Thoracic aorta (tissue), 2 donors: ENCODE measurements around the gene ZC3HAV1. TPM values are rescaled to one million over a fixed set of nuclear protein-coding genes. Genes with fewer than 3 reads are reported as not detected.

ENCODE experiments used
- ATAC-seq: fragments of 150-250 bp; one replicate; pipeline ENCODE4 v1.8.0; 2017; ENCODE audit warnings: low read depth; ENCODE audit not compliant: insufficient number of reproducible peaks, low FRiP score
- DNase-seq: peaks from one replicate; pipeline ENCODE4 v3.0.0-alpha.2; 2020; ENCODE audit warnings: low spot score
- H3K27ac ChIP-seq, 2 donors: fragments of 200-600 bp; sonication (generic); 1 replicate in 1 of 2; 2 replicates in 1 of 2; pipeline ENCODE4 v1.5.1; 2016; ENCODE audit warnings: mild to moderate bottlenecking in 2 of 2, moderate library complexity in 2 of 2
- H3K27me3 ChIP-seq: fragments of 200-600 bp; sonication (generic); replicated peaks from 2 replicates; pipeline ENCODE4 v1.6.0; 2016; ENCODE audit warnings: mild to moderate bottlenecking; ENCODE audit not compliant: insufficient read depth
- H3K36me3 ChIP-seq: fragments of 200-600 bp; sonication (generic); one replicate; pipeline ENCODE4 v1.5.1; 2016
- H3K4me1 ChIP-seq, 2 donors: fragments of 200-600 bp; sonication (generic); 1 replicate in 1 of 2; 2 replicates in 1 of 2; pipeline versions ENCODE4 v1.5.1 to v1.6.0; 2016; ENCODE audit warnings: low read depth in 2 of 2, mild to moderate bottlenecking in 1 of 2; ENCODE audit not compliant: control insufficient read depth in 1 of 2
- H3K4me3 ChIP-seq: fragments of 200-600 bp; sonication (generic); 2 replicates; pipeline ENCODE4 v1.5.1; 2016; ENCODE audit warnings: mild to moderate bottlenecking
- H3K9me3 ChIP-seq: fragments of 200-600 bp; sonication (generic); 2 replicates; pipeline ENCODE4 v1.5.1; 2016
- CTCF ChIP-seq: fragments of 200-600 bp; sonication (generic); IDR thresholded peaks from one replicate; pipeline ENCODE4 v1.5.1; 2019; ENCODE audit warnings: antibody characterized with exemption
- total RNA-seq, 2 donors: library from RNA; depleted of rRNA; stranded (reverse); fragments of >200 nt; gene quantifications; one replicate each; pipeline versions ENCODE4 v1.1.0 to v1.2.3, GENCODE V29; 2016

ZC3HAV1 gene
- total RNA-seq = 10 to 100 TPM; 32.5 to 47.6 TPM

- Histone ChIP-seq H3K9me3 (no peaks in the 10 kb centered on the region), H3K27ac (peak within 1 kb of the TSS; percentile 92 to 97), H3K4me1 (peaks cover 10 to 32% of the 10 kb centered on the region in 2 donors), H3K4me3 (peak within 1 kb of the TSS; percentile 99), H3K36me3 (no peaks in the 10 kb centered on the region), H3K27me3 (no peaks in the 10 kb centered on the region)
- TF ChIP-seq CTCF = no peak
- DNase-seq (peak; percentile 52), ATAC-seq (peak; percentile 42)
These were observed at the start of gene ZC3HAV1 for GRCh38 chr7:139109188-139109982. Gene ZC3HAV1, minus strand, starts transcription at chr7:139109720. Its CDS starts 389 bp downstream, at chr7:139109331.

DNA sequence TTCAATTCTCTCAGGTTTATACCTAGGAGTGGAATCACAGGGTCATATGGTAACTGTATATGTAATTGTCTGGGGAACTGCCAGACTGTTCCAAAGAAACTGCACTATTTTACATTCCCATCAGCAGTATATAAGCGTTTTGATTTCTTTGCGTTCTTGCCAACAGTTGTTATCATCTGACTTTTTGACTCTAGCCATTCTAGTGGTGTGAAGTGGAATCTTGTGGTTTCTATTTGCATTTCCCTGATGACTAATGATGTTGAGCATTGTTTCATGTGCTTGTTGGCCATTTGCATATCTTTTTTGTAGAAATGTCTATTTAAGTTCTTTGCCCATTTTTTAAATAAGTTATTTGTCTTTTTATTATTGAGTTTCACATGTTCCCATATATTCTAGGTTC, 44.3 kb upstream of the ZC3HAV1 start:
- TF ChIP-seq CTCF = no peak
- ATAC-seq = no peak
- Histone ChIP-seq H3K4me1 (no peaks in the 10 kb centered on the region), H3K27me3 (no peaks in the 10 kb centered on the region), H3K27ac (no peak overlapping the region), H3K36me3 (no peaks in the 10 kb centered on the region), H3K4me3 (no peak overlapping the region), H3K9me3 (no peaks in the 10 kb centered on the region)
- no peak for DNase-seq

DNA sequence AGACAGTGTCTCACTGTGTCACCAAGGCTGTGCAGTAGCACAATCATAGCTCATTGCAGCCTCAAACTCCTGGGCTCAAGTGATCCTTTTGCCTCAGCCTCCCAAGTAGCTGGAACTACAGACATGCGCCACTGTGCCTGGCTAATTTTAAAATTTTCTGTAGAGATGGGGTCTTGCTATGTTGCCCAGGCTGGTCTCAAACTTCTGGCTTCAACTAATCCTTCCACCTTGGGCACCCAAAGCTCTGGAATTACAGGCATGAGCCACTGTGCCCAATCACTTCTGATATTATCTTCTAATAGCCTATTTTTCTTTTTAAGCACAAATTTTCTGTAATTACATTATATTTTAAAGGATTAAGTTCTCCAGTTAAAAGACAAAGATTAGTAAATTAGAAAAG, 42.6 kb upstream of the ZC3HAV1 start:
- H3K4me3 ChIP-seq = no peak overlapping the region
- no peak overlapping the region for H3K27ac ChIP-seq
- DNase-seq = no peak
- no peaks in the 10 kb centered on the region for H3K9me3 ChIP-seq
- no peak for TF ChIP-seq CTCF
- H3K36me3 ChIP-seq = no peaks in the 10 kb centered on the region
- H3K4me1 ChIP-seq = no peaks in the 10 kb centered on the region
- H3K27me3 ChIP-seq = no peaks in the 10 kb centered on the region
- ATAC-seq = no peak

GRCh38 chr7:139139150-139139549, 29.6 kb upstream of the ZC3HAV1 start:
- Histone ChIP-seq H3K27ac (no peak overlapping the region), H3K36me3 (no peaks in the 10 kb centered on the region), H3K4me1 (peaks cover 0 to 6% of the 10 kb centered on the region in 2 donors), H3K27me3 (no peaks in the 10 kb centered on the region), H3K9me3 (no peaks in the 10 kb centered on the region), H3K4me3 (no peak overlapping the region)
- DNase-seq (no peak), ATAC-seq (no peak)
- TF ChIP-seq CTCF = no peak

DNA sequence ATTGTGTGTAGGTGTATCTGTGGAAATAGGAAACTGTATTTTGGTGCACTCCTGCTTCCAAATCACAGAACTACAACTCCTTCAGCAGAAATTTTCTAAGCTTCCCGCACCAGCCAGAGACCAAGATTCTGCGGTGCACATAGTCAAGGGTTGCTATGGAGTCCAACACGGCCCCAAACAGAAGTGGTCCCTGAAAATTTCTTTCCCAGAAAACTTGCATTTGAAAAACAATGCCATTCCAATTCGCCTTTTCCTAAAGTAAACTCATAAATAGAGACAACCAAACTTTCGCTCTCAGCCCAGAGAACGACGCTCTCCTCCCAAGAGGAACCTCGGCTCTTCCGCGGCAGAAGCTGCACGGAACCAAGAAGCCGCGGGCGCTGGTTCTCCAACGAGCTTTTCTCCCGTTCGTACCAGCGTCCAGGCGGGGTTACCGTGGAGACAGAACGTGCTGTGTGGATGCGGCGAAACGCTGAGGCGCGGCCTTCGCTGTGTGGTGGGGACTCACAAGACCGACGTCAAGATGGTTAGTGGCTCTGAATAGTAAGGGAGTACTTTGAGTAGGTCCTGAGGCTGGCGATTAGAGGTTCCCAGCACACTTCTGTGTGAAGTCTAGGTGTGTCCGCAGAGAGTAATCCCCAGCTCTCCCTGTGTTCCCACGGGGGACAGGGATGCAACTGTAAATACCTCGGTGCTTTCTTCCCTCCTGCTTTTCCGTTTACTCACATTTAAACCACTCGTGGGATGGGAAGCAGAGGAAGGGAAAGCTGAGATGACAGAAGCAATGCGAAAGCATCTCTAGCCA, 24.0 kb upstream of the ZC3HAV1 start:
- ATAC-seq = peak; percentile 89
- DNase-seq = peak; percentile 62
- peak overlapping the region; percentile 18 to 49 for H3K27ac ChIP-seq

More for the DNA sequence above, 24.0 kb upstream of the ZC3HAV1 start:
- no peaks in the 10 kb centered on the region for H3K27me3 ChIP-seq
- H3K9me3 ChIP-seq = no peaks in the 10 kb centered on the region
- TF ChIP-seq CTCF = no peak
- peaks cover 0 to 18% of the 10 kb centered on the region in 2 donors for H3K4me1 ChIP-seq
- H3K4me3 ChIP-seq = peak overlapping the region; percentile 72
- no peaks in the 10 kb centered on the region for H3K36me3 ChIP-seq
